Endothelial cell of umbilical vein (primary cell): ENCODE data around the gene KCNJ16. TPM values are rescaled to one million over a fixed set of nuclear protein-coding genes. Genes with fewer than 3 reads are reported as not detected.

Experiments
- BruUV-seq: library from RNA; stranded (reverse); fragments of 400-500 nt; replicated peaks from 2 replicates; lab custom pipeline; 2021; lab: Mats Ljungman, UMichigan
- CTCF ChIA-PET: fragments of 300-600, 350-600 bp; sonication (Branson Sonifier 250); formaldehyde crosslinking; loops from one replicate; lab custom pipeline; 2021; ENCODE audit warnings: antibody characterized with exemption, inconsistent platforms; lab: Charles Lee
- POLR2A ChIA-PET: fragments of 300-600, 350-600 bp; sonication (Branson Sonifier 250); formaldehyde crosslinking; loops from one replicate; lab custom pipeline; 2021; ENCODE audit warnings: antibody characterized with exemption, inconsistent platforms; lab: Charles Lee
- DNase-seq: peaks from one replicate; pipeline ENCODE4 v3.0.0-alpha.2; 2011; ENCODE audit warnings: low read depth, low spot score
- FAIRE-seq: peaks from 2 replicates; lab custom pipeline; 2011; peaks lifted over from hg19 to GRCh38; lab: Jason Lieb, UNC
- H2AFZ ChIP-seq: 2 replicates; pipeline ENCODE4 v1.6.0; 2012; ENCODE audit warnings: low read depth, low read length, control low read depth, inconsistent platforms
- H3K27ac ChIP-seq: 2 replicates; pipeline ENCODE4 v1.5.1; 2011; ENCODE audit warnings: low read depth, mild to moderate bottlenecking, control low read depth, low read length, moderate library complexity; ENCODE audit not compliant: insufficient read depth
- H3K27me3 ChIP-seq, 2 experiments: 2 replicates each; pipeline versions ENCODE4 v1.6.0 to v1.6.1; 2011; ENCODE audit warnings: low read length in 2 of 2, mixed read lengths in 1 of 2; ENCODE audit not compliant: control insufficient read depth in 2 of 2, insufficient read depth in 2 of 2
- H3K36me3 ChIP-seq, 2 experiments: 2 replicates in 1 of 2; 3 replicates in 1 of 2; pipeline ENCODE4 v1.5.1; 2011; ENCODE audit warnings: low read length in 2 of 2, mild to moderate bottlenecking in 1 of 2, moderate library complexity in 1 of 2; ENCODE audit not compliant: control insufficient read depth in 2 of 2, insufficient read depth in 2 of 2; ENCODE audit errors: extremely low read depth in 1 of 2
- H3K4me1 ChIP-seq: 3 replicates; pipeline ENCODE4 v1.5.1; 2011; ENCODE audit warnings: mild to moderate bottlenecking, low read length; ENCODE audit not compliant: control insufficient read depth, insufficient read depth; ENCODE audit errors: extremely low read depth
- H3K4me2 ChIP-seq: 2 replicates; pipeline ENCODE4 v1.6.1; 2011; ENCODE audit warnings: low read length, control low read depth, mixed read lengths; ENCODE audit not compliant: insufficient read depth
- H3K4me3 ChIP-seq, 3 experiments: fragments of 200-600 bp in 1 of 3; sonication (generic), shearing (Covaris generic) in 1 of 3; replicated peaks in 1 of 3; 2 replicates each; pipeline ENCODE4 v1.5.1; 2011 to 2016; ENCODE audit warnings: control low read depth in 3 of 3, low read length in 3 of 3, mild to moderate bottlenecking in 2 of 3, inconsistent platforms in 1 of 3, low read depth in 1 of 3, moderate library complexity in 1 of 3; ENCODE audit not compliant: insufficient read depth in 1 of 3
- H3K79me2 ChIP-seq: 2 replicates; pipeline ENCODE4 v1.6.0; 2012; ENCODE audit warnings: low read length, inconsistent platforms; ENCODE audit not compliant: control insufficient read depth, insufficient read depth
- H3K9ac ChIP-seq: replicated peaks from 2 replicates; pipeline ENCODE3; 2011; ENCODE audit warnings: low read length, control low read depth; ENCODE audit not compliant: insufficient read depth; ENCODE audit errors: extremely low read depth
- H3K9me1 ChIP-seq: replicated peaks from 3 replicates; pipeline ENCODE4 v1.6.0; 2011; ENCODE audit warnings: mild to moderate bottlenecking, low read length; ENCODE audit not compliant: control insufficient read depth, insufficient read depth; ENCODE audit errors: extremely low read depth
- H3K9me3 ChIP-seq: replicated peaks from 2 replicates; pipeline ENCODE4 v1.5.1; 2012; ENCODE audit warnings: low read length, inconsistent platforms; ENCODE audit not compliant: control insufficient read depth, insufficient read depth
- H4K20me1 ChIP-seq: replicated peaks from 2 replicates; pipeline ENCODE3; 2011; ENCODE audit warnings: mild to moderate bottlenecking, low read length; ENCODE audit not compliant: control insufficient read depth, insufficient read depth; ENCODE audit errors: extremely low read depth
- FOS ChIP-seq: IDR thresholded peaks from 2 replicates; pipeline ENCODE4 v1.6.1; 2011; ENCODE audit warnings: mild to moderate bottlenecking, low read length, moderate library complexity, borderline replicate concordance; ENCODE audit not compliant: insufficient read depth
- GATA2 ChIP-seq: IDR thresholded peaks from 2 replicates; pipeline ENCODE4 v1.7.0; 2011; ENCODE audit warnings: low read depth, mild to moderate bottlenecking, moderate library complexity, mixed read lengths, low read length; ENCODE audit not compliant: insufficient read length, insufficient read depth
- POLR2A ChIP-seq: IDR thresholded peaks from 2 replicates; pipeline ENCODE4 v1.6.1; 2012; ENCODE audit warnings: low read depth, mild to moderate bottlenecking, control low read depth, low read length
- dilution Hi-C: fragments of 300-500 bp; cut with MboI; formaldehyde crosslinking; loops from one replicate; pipeline ENCODE4 v1.15.0; 2019; ENCODE audit warnings: low sequenced_read_pairs; ENCODE audit not compliant: extremely low pct_ligation_motif_present
- intact Hi-C: fragments of 100-400 bp; cut with micrococcal nuclease; formaldehyde crosslinking; loops from one replicate; pipeline ENCODE4 v1.10.0; 2022
- polyA plus RNA-seq, 4 experiments: library from polyadenylated mRNA; depleted of rRNA in 3 of 4; stranded (reverse) in 3 of 4; unstranded in 1 of 4; fragments of >200 nt; gene quantifications; 2 replicates each; pipeline versions ENCODE4 v1.2.1 to v1.2.3, GENCODE V29; 2011 to 2012; ENCODE audit warnings: missing spikeins in 1 of 4
- total RNA-seq: library from RNA; stranded (reverse); gene quantifications from 2 replicates; pipeline ENCODE4 v1.2.3, GENCODE V29; 2021

KCNJ16 gene
- total and polyA plus RNA-seq, 2 donors (not counting 3 experiments of a cell fraction or from before 2014, with no cell fraction given), result 0.07 TPM; not detected in 1

DNA sequence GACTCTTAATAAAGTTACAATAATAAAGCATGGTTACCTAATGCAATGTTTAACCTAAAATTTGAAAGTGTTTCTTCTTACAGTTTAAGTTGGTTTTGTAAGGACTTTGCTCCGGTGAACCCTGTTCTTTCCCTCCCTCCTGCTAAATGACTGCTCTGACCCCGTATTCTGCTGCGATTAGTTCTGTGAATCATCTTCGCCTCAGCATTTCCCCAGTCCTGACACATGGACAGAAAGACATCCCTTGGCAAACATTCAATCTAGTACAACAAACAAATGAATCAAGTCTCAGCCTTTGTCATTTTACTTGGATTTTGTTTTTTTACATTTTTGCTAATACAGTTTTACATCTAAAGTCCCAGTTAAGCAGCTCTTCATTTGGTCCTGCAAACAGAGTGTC, 109.7 kb downstream of the KCNJ16 start:
- Histone ChIP-seq H3K4me1 (peaks cover 20% of the 10 kb centered on the region), H3K27me3 (no peaks in the 10 kb centered on the region), H3K4me2 (peak overlapping the region; percentile 45), H3K27ac (no peak overlapping the region), H3K9ac (no peak overlapping the region), H3K4me3 (no peak overlapping the region), H3K36me3 (no peaks in the 10 kb centered on the region), H3K9me1 (no peaks in the 10 kb centered on the region), H3K9me3 (no peaks in the 10 kb centered on the region), H2AFZ (no peak overlapping the region), H4K20me1 (no peaks in the 10 kb centered on the region), H3K79me2 (no peaks in the 10 kb centered on the region)
- dilution Hi-C loops (no loop called here), intact Hi-C loops (no loop called here)
- BruUV-seq, result no TSS peak
- peak; percentile 93 for TF ChIP-seq FOS
- peak; percentile 57 for TF ChIP-seq GATA2
- no peak for TF ChIP-seq POLR2A
- DNase-seq (peak; percentile 75), FAIRE-seq (peak; percentile 85)
- ChIA-PET POLR2A (no interaction called here), CTCF (interaction anchor here (0.9 kb wide), 1 partner anchor 58 kb away, joined by 3 read pairs; no protein-coding TSS in a partner anchor)

Other genes with a start within 250 kb of the KCNJ16 start
- gene KCNJ2, start 94.3 kb downstream of the KCNJ16 start, total RNA-seq, result 11.5 and 15.5 TPM in 2 replicates
- gene KCNJ2, start 94.3 kb downstream of the KCNJ16 start, polyA plus RNA-seq, result 3.7 and 8.3 TPM in 2 replicates